Stimulated activated CD8-positive, alpha-beta memory T cell treated with anti-CD3 and anti-CD28 coated beads, Interleukin-12 subunit alpha, Interleukin-12 subunit beta, amount 100 ng/mL, for 1 hour (primary cell): ENCODE results near the gene CPB1.

Source experiments
- DNase-seq: peaks from one replicate; pipeline ENCODE4 v3.0.0-alpha.2; 2020; ENCODE audit warnings: low read depth

Gene CPB1

GRCh38 chr3:148833223-148833622 lies 5.6 kb downstream of the CPB1 start:
- DNase-seq = no peak

GRCh38 chr3:148839805-148840204 lies 12.2 kb downstream of the CPB1 start:
- no peak for DNase-seq

GRCh38 chr3:148840451-148840850 lies 12.8 kb downstream of the CPB1 start:
- no peak for DNase-seq

DNA sequence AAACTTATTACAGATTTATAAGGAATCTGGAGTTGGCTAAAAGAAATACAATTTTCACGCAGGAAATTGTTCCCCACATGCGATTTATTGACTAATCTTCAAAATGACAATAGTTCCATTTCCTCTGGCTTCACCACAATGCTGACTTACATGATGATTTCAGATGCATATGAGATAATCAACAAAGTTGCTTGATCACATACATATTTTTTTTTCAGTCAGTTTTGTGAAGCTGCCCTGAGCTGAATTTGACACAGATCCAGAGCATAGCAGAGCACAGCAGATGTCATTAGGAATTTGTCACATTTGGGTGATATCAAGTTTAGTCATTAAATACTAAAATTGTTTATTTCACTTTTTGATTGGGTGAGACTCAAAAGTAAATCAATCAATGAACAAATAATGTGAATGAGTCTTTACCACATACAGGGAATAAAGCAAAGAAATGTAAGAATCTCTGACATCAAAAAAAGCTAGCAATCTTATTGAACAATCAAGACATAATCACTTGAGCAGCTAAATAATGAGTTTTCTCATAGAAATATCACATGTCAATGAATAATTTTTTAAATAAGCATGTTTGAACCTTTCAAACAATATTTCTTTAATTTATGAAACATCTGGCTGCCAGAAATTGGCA lies 18.3 kb downstream of the CPB1 start:
- DNase-seq = no peak

DNA sequence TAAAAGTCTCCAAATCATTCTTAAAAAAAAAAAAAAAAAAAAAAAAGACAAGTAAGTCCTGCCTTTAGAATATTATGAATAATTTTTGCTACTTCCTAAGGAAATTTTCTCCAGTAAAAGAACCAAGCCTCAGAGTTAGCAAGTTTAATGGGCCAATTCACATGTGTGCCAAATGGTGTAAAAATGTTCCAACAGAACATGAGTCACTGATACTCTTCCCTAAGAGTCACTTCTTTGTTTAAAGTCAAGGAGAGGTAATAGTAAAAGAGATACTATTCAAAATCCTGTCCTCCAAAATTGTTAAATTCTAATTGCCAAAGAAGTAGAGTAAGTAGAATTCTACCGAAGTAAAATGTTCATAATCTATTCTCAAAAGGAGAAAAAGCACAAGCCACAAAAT lies 19.7 kb downstream of the CPB1 start:
- DNase-seq = no peak

DNA sequence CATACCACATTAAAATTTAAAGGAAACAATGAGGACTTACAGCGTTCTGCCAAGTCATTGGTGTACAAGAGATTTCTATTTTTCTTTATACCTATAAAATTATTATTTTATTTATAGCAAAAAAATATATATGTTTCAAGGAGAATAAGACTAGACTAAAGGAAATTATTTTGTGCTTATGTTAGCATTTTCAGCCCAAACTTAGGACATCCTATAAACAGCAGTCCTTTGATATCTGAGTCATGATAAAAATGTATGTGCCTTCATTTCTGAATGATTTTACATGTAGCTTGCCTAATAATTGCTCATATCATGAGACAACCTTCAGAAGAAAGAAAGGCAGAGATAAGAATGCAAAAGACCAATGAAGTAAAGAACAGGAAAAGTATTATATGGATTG lies 20.8 kb downstream of the CPB1 start:
- no peak for DNase-seq

DNA sequence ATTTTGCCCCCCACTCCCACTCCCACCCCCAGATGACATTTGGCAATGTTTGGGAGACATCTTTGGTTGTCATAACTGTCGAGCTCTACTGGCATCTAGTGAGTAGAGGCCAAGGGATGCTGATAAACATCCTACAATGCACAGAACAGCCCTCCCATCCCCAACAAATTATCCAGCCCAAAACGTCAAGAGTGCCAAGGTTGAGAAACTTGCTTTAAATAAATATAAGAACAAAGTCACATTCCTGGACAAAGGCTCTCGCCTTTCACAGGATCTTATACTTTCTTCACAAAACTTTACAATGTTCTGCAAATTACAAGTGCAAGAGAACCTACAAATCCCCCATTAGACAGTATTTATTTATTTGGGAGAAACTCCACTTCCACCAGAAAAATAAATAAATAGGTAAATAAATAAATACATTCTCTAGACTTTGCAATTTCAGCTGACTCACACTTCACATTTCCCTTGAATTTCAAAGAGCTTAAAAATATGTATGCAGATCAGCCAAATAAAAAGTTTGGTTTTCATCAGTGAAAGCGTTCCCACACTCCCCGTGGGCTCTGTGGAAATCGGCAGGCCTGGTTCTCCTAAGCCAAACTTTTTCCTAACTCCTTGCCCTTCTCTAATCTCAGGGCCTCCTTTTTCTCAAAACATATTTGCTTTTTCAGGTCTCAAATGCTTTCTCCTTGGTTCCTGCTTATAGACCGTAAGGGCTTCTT lies 24.8 kb downstream of the CPB1 start:
- no peak for DNase-seq

- no peak for DNase-seq
Measured at GRCh38 chr3:148853076-148853475, 25.5 kb downstream of the CPB1 start.

- no peak for DNase-seq
Measured at GRCh38 chr3:148854061-148854460, 26.4 kb downstream of the CPB1 start.

DNA sequence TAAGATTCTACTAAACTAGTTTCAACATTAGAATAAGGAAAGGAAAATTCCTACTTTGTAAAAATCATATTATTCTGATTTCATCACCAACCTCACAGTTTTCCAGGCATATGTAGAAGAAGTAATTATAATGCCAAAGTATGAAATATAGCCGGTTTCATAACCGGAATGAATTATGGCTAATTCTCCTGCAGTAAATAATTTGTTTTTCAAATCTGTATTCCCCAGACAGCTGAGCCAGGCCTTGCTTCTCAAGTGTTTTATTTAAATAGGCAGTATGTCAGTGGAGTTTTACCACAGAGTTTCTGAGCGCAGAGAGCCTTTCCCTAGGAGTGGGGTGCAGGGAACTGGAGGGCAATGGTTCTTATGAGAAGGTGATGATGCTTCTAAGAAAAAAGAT lies 28.8 kb downstream of the CPB1 start:
- DNase-seq = no peak

DNA sequence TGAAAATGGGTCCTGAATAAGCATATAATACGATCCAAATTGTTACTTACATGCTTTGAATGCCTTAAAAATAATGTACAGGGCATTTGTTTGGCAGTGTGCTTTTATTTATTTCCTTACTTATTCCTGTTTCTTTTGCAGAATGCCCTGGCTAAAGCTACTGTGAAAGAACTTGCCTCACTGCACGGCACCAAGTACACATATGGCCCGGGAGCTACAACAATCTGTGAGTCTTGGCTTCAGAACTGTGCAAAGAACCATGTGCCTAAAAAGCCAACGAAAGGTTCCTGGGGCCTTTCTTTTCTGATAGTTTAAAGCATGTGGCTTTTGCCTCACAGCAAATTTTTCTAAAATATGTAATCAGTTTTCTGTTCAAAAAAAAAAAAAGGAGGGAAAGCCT lies 29.7 kb downstream of the CPB1 start:
- DNase-seq = no peak

DNA sequence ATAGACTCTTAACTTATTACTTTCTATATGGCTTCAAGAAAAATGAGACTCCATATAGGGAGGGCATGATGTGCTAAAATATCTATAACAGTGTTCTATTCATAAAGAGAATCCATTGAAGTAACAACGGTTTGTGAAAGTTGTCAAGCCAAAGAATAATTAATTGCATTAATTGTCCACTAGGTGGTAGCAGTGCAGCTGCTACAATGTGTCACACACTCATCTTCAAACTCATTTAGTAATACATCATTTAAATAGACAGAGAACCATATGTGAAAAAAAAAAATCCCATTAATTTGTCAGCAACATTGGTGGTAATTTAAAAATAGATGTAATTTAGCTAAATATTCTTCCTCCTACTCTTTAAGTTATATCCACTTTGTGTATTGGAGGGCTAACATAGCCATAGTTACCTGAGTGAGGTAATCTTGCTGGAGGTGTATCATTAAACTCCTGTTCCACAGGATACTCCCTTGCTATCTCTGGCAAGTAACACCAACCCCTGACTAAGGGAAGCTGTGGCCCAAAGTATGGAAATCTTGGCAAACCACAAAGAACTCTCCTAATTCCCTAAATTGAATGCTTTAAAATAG lies 33.8 kb downstream of the CPB1 start:
- no peak for DNase-seq

DNA sequence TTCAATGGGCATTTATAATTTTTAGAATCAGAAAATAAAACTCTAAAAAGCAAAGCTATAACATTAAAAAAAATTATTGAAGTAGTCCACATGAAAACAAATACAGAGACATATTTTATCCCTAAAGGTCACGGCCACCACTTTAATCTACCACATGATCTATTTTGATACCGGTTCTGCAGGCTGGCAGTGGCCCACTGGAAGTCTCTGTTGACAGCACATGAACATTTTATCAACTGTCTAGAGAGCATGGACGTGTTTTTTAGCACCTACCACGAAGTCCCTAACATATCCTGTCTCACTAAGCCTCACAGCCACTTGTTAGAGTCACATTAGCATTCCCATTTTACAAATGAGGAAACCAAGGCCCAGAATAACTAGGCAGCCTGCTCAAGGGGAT lies 35.7 kb downstream of the CPB1 start:
- no peak for DNase-seq

GRCh38 chr3:148863814-148864213 lies 36.2 kb downstream of the CPB1 start:
- DNase-seq = no peak

- DNase-seq = no peak
Measured at GRCh38 chr3:148865049-148865448, 37.4 kb downstream of the CPB1 start, which contains the start of gene CPA3. Gene CPA3 (plus strand): TSS chr3:148865296. CDS start chr3:148865308, 12 bp downstream.

GRCh38 chr3:148866261-148866660 lies 38.6 kb downstream of the CPB1 start:
- no peak for DNase-seq

DNA sequence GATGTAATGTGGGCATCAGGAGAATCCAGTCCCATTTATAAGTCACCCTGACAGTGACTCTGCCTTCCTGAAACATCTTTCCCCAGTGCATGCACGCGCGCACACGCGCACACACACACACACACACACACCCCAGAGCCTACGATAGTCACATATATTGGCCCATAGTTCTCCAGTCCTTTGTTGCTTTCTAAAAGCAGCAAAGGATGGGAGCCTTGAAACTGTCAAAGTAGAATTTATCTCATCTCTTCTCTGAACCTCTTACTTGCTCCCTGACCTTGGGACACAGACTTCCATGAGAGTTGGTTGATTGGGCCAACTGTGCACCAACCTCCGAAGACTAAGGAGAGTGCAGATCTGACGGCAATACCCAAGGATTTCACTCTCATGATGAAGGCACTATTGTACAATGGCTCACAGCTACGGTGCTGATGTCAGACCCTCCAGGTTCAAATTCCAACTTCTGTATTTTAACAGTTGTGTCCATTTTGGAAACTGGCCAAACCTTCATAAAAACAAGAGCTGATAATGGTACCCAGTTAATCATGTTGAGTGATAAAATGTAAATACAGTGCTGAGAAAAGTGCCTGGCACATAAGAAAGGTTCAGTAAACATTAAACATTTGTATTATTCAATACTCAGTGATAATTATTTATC lies 45.8 kb downstream of the CPB1 start:
- no peak for DNase-seq

DNA sequence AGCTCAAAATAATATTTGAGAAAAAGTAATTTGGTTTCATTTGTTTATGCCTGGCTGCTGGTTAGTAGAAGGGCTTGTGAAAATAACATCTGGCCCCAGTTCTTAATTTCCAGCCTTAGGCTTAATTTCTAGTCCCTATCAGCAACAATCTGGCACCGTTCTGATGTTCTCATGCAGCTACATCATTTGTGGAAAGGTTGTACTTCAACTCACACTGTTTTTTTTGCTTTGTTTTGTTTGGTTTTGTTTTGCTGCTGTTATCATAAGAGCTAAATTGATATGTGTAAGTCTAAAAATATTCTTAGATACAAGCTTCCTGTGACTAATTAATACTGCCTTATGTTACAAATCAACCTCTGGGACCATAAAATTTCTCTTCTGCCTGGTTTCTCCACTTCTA lies 46.4 kb downstream of the CPB1 start:
- no peak for DNase-seq

DNA sequence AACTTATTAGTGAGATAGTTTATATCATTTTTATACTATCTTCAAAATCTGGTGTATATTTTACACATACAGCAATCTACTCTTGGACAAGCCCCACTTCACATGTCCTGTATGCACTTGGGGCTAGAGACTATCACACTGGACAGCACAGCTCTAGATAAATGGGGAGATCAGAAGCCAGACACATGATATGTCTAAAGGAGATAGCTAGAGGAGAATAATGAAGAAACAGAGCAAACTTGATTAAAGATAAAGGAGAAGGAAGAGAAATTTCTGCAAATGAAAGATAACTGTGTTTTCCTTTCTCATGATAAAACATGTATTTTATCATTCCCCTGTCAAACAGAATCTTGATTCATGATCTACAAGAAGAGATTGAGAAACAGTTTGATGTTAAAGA lies 50.5 kb downstream of the CPB1 start:
- no peak for DNase-seq

DNA sequence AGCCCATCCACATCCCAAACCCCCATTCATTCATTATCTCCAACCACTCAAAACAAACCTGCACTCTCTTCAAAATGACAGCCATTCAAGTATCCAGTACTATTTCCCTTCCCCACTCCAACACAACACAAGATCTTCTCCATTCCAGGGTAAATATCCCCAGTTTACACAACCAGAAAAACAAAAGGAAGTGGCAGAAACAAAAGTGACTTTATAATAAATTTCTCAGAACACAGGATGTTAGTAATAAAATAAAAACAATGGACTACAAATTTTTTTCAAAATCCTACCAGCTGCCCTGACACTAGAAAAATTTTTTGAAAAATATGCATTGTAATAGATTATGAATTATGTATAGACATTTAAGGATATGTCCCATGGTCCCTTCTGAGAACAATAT lies 51.6 kb downstream of the CPB1 start:
- DNase-seq = no peak

DNA sequence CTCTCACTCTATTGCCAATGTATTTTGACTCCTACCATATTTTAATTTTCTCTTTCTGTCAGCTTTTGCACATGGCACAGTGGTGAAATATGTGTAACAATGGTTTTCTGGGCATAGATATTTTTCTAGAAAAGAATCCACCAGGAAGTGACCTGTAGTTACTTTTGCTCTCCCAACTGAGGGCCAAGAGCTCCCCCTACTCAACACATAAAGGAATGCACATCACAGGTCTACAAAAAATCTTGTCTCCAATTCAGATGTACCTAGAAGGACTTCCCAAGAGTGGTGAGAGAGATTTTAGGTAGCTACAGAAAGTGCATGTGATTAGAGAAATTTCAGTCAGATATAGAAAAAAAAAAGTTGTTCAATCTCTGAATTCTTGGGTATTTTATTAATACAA lies 53.1 kb downstream of the CPB1 start:
- no peak for DNase-seq

- no peak for DNase-seq
Measured at GRCh38 chr3:148881286-148881685, 53.7 kb downstream of the CPB1 start.

GRCh38 chr3:148882288-148882687 lies 54.7 kb downstream of the CPB1 start:
- no peak for DNase-seq
